ENCODE data around the gene SET.

Gene SET

GRCh38 chr9:128713941-128714573, 25.0 kb downstream of the SET start:
- FAIRE-seq, result no peak

GRCh38 chr9:128714586-128715435, 25.8 kb downstream of the SET start:
- FAIRE-seq, result no peak

GRCh38 chr9:128715436-128715750, 26.4 kb downstream of the SET start:
- FAIRE-seq, result no peak

GRCh38 chr9:128716581-128717254, 27.7 kb downstream of the SET start:
- FAIRE-seq, result no peak

GRCh38 chr9:128718047-128718446, 29.0 kb downstream of the SET start:
- no peak for FAIRE-seq

- no peak for FAIRE-seq
Observed at GRCh38 chr9:128718475-128718874, 29.5 kb downstream of the SET start.

GRCh38 chr9:128719919-128720605, 31.0 kb downstream of the SET start:
- FAIRE-seq, result no peak

GRCh38 chr9:128720841-128721486, 31.9 kb downstream of the SET start:
- FAIRE-seq, result no peak

- no peak for FAIRE-seq
Observed at GRCh38 chr9:128721487-128722010, 32.5 kb downstream of the SET start.

GRCh38 chr9:128722380-128723351, 33.6 kb downstream of the SET start:
- FAIRE-seq, result no peak

GRCh38 chr9:128723352-128723865, 34.4 kb downstream of the SET start:
- no peak for FAIRE-seq

- FAIRE-seq, result peak; percentile 96
Observed at GRCh38 chr9:128723866-128724743, 35.1 kb downstream of the SET start, which contains the start of gene ZDHHC12. Gene ZDHHC12, minus strand, starts transcription at chr9:128724127. Its CDS starts 34 bp downstream, at chr9:128724093.

- FAIRE-seq, result no peak
Observed at GRCh38 chr9:128724744-128725211, 35.8 kb downstream of the SET start.

- no peak for FAIRE-seq
Observed at GRCh38 chr9:128727640-128728248, 38.7 kb downstream of the SET start.

- no peak for FAIRE-seq
Observed at GRCh38 chr9:128728298-128728697, 39.3 kb downstream of the SET start.

- FAIRE-seq, result no peak
Observed at GRCh38 chr9:128729302-128729701, 40.3 kb downstream of the SET start.

GRCh38 chr9:128729766-128730517, 40.9 kb downstream of the SET start:
- FAIRE-seq, result no peak

- FAIRE-seq, result no peak
Observed at GRCh38 chr9:128731093-128731492, 42.1 kb downstream of the SET start.

GRCh38 chr9:128731691-128732090, 42.7 kb downstream of the SET start:
- no peak for FAIRE-seq
